ENCODE data around the gene ABHD17A.

- TF ChIP-seq CTCF (IDR thresholded peaks at IDR 0.05) (no peak), POLR2AphosphoS5 (IDR thresholded peaks at IDR 0.05; ENCODE audit: insufficient read depth in 1 of 2, low read depth in 1 of 2) (no peak), POLR2A (IDR thresholded peaks at IDR 0.05) (no peak)
These were observed 14.1 kb downstream of the ABHD17A start for GRCh38 chr19:1871140-1871597.
